Measurements from ENCODE around the gene DTD1. TPM values are rescaled to one million over a fixed set of nuclear protein-coding genes. Genes with fewer than 3 reads are reported as not detected.

The DTD1 gene
- total RNA-seq, 1 experiment from 2014 or later, result 102 TPM

DNA sequence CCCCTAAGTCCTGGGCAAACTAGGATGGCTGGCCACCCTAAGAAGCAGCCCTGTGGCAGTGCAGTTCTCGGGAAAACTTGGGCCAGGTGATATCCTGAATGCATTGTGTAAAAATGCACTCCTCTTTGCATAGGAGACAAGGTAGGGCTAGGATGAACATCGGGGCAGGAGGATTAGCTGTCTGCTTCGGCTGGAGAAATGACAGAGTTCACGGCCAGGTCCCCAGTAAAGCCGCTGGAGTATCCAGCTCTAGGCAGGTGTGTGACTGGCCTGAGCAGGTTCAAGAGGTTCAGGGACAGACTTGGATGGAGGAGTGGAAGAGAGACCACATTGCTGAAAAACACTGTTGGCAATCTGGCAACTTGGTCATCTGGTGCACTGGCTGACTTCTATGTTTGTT is 26.4 kb downstream of the DTD1 start:
- no peak for DNase-seq (ENCODE audit: extremely low read depth, low read depth)

DNA sequence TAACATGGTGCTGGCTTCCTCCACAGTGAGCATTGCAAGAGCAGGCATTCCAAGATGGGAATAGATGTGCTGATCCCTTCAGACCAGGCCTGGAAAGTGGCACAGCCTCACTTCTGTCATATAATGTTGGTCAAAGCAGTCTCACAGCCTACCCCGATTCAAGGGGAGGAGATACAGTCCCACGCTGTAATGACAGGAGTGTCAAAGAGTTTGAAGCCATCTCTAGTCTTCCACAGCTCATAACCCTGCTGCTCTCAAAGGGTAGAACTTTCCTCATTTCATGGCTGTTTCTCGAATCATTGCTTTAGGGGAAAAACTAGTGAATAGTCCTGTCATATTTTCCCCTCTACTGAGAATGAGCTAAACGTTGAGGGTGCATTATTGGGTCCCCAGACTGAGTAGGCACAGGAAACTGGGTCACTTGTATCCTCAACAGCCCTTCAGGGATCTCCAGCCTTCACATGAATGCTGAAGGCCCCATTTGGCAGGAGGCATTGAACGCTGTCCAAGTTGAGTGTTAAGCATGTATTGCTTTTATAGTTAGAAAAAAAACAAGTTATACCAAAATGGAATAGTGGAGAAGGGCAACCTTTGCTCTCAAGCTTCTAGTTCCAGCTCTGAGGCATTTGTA is 27.3 kb downstream of the DTD1 start:
- DNase-seq (ENCODE audit: extremely low read depth, low read depth), result no peak

DNA sequence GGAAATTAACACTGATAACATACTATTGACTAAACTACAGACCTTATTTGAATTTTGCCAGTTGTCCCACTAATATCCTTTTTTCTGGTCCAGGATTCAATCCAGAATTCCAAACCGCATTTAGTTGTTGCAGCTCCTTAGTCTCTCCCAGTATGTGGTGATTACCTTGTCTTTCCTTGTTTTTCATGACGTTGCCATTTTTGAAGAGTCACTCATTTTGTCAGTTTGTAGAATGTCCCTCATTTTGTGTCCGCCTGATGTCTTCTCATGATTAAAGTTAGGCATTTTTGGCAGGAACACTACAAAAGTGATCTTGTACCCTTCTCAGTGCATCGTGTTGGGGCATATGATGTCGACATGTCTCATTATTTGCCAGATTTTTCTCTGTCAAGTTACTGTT is 33.1 kb downstream of the DTD1 start:
- DNase-seq (ENCODE audit: extremely low read depth, low read depth), result no peak

DNA sequence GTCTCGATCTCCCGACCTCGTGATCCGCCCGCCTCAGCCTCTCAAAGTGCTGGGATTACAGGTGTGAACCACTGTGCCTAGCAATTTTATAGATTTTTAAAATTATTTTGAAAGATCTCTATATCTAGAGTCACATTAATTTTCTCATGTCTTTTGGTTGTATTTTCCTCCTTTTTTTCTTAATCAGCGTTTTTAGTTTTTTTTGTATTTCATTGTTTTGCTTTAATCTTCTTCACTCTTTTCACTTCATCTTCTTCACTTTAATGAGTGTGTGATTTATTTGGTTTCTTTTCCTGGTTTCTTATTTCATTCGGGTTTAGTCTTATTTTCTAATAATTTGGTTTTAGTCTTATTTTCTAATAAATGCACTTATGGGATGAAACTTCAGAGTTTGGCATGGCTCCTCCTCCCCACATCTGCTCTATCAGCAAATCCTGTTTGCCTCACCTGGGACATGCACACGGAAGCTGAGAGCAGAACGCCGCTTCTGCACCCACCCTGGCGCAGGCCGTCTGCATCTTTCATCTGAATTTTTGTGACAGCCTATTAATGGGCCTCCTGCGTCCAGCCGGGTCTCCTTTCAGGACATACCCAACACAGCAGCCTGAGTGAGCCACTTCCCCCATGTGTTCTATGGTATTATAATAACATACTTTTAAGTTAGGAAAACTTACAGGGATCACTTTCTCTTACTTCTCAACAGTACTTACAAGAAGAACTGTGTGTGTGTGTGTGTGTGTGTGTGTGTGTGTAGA is 35.5 kb downstream of the DTD1 start:
- DNase-seq (ENCODE audit: extremely low read depth, low read depth), result no peak

DNA sequence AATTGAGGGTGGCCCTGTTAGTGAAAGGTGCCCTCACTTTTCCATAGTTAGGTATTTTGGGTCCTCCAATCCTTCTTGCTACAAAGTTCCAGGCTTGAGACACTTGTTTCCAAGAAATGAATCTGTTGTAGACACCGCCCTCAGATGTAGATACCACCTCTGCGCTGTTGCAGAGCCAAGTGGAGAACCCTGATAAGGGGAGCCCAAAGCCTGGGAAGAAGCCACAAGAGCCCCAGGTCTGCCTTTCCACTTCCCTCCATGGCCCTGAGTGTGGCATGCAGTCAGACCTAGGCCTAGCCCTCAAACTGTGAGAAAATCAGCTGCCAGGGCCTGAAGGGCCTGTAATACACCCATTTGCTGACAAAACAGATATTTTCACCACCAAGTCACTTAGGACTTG is 37.1 kb downstream of the DTD1 start:
- no peak for DNase-seq (ENCODE audit: extremely low read depth, low read depth)

DNA sequence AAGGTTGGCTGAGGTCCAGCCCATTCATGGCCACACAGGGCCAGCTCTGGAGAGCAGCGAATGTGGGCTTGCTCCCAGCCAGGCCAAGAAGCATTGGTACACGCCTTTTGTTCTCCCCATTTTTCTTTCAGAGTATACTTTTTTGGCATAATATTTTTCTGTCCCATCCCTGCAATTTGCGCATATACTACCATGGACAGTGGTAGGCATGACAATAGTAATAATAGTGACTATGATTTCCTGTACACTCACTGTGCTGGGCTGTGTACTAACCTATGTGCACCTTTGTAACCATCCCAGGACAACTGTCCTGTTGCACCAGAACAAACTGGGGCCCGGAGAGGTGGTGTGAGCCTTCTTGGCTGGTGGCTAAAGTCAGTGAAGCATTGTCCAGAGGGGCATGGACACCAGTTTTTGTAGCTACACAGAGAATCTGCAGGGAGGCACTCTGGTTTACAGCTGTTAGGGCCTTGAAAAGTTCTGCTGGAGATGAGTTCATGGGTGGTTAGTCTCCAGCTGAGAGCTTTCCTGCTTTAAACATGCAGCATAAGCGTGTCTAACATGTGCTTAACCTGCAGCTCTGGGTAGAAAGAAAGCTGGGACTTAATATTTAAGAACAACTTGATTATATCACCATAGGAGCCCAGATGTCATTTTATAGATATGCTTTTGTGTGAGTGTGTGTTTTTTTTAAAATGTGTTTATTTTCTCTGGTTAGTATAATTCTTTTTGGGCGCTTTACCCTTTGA is 38.2 kb downstream of the DTD1 start:
- no peak for DNase-seq (ENCODE audit: extremely low read depth, low read depth)

DNA sequence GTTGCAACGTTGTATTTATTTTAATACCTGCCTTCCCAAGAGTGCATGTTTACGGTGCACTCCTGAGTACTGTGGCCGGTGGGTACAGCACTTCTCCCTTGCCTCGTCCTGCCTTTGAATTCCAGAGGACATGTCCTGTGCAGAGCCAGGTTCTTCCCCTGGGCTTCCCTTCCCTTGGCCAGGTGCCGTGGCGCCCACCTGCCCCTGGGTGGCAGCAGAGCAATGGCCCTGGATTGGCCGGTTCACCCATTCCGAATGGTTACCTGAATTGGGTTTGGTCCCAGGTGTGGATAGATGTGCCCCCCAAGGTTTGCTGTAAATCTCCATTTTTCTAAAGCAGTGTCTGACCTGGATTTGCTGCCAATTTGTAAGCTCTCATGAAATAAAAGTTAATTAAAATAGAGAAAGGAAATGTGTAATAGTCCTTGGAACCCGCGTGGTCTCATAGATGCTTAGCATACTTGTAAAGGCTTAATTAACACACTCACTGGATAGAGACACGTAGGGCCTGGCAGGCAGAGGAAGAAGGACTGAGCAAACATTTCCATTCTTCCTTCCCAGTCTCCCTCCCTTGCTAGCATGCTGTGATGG is 40.6 kb downstream of the DTD1 start:
- DNase-seq (ENCODE audit: extremely low read depth, low read depth), result peak; percentile 7

DNA sequence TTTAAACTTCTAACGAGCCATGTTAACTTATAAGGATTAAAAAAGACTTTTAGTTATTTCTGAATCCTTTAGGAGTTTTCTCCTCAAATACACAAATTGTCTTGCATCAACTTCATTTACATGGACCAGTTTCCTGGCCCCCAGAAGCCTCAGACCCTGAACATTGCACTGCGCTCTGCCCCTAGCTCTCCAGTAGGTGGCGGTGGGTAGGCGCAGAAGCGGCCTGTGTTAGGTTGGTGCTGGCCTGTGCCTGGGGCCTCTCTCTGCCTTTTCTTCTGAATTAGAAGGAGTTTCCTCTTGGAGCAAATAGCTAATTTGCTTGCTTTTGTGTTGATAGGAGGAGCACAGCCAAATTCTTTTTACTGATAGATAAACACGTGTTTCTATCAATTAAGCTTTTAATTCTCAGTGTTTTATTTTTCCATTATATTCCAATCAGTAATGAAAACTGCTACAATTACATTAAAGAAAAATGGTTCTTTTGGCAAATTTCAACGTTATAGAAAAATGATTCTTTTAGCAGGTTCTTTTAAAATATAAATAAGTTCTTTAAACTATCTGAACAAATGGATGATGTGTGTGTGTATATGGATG is 44.4 kb downstream of the DTD1 start:
- peak; percentile 46 for DNase-seq (ENCODE audit: extremely low read depth, low read depth)

DNA sequence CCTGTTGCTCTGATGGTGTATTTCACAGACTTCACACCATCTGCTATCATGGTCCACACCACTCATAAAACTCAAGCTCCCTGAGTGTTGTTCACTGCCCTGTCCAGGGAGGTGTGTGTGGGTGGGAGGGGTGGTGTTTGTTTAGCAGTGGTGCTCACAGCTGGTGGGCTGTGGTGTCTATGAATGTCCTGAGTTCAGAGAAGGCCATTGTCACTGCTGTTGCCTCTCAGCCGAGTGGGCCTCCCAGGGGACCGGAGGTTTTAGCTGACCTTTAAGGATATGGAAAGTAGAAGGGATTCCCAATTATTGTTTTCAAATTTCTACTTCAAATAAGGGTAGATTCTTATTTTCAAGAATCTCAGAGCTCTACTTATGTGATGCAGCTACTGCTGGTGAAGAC is 45.6 kb downstream of the DTD1 start:
- DNase-seq (ENCODE audit: extremely low read depth, low read depth), result no peak

DNA sequence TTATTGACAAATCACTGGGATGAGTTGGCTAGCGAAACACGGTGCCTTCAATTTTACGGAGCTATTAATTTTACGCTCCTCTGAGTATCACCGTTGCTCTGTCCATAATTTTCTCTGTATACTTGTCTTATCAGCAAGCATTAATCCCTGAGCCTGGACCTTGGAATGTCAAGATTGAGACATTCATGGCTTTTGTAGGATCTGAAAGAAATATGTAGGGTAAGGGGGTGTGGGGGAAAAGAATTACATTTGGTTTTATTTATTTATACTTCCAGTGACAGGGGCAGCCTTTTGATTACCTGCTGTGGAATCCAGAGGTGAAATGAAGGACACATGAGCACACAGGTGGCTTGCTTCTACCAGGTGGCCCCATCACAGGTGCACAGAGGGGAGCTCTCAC is 46.6 kb downstream of the DTD1 start:
- DNase-seq (ENCODE audit: extremely low read depth, low read depth), result no peak

DNA sequence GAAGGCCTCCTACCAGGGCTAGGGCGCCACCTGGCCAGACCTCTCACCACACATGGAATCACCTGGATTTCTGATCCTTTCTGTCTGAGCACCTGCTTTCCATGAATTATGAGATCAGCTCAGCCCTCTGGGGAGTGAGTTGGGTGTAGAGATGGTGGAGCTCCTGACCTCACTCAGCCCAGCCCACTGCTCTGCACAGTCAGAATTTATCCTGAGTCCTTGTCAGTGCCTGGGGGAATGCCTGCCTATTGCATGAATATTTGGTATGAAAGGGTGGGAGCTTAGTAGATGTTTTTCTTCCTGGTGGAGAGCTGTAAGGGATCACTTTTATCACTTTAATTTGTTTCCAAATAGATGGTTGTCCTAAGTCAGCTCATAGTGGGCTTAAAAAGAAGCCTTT is 47.5 kb downstream of the DTD1 start:
- DNase-seq (ENCODE audit: extremely low read depth, low read depth), result no peak

DNA sequence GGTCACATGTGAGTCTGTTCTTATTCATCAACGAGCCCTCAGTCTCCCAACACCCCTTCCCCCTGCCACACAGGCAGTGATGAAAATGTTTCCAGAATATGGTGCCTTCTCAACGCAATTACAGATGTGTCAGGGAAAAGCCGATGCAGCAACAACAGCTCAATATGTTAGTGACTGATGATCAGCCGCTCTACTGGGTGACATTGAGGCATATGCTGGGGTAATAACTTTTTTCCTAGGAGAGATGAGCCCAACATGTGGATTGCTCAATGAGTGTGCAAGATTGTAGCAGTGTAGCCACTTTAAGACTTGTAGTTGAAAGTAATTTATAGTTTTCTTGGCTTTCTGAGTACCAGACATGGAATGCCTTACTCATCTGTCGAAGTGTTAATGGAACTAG is 49.4 kb downstream of the DTD1 start:
- DNase-seq (ENCODE audit: extremely low read depth, low read depth), result no peak

DNA sequence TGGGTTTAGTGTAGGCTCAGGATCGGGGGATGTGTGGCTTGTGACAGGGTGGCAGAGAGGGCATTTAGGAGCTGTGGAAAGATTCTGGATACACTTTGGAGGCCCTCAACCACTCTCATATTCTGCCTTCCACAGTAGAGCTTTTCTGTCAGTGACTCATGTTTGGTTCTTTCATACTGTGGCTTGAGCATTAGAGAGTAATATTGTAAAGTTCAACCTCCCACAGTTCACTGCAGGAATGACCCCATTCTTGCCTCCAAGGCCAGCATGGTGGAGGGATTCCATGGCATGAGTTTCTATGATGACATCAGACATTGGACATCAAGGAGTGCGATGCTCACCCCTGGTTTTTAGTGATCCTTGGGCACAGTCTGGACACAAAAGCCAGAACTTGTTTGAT is 50.9 kb downstream of the DTD1 start:
- no peak for DNase-seq (ENCODE audit: extremely low read depth, low read depth)

DNA sequence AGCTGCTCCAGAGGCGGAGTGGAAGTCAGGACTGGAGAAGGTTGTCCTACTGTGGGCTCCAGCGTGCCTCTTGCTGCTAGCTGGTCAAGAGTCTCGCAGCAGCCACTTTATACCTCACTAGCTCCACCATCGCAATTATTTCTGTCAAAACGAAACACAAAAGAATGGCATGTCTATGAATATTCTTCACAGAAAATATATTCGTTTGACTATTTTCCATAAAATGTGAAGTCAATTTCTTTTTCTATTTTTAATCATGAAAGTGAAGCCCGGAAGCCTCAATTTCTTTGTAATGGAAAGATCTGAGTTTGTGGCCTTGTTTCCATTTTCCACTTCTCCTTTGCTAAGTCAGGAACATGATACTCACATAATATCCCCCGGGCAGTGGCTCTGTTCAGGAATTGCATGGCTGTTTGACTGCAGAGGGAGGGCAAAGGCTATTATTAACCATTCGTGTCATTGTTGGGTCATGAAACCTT is 51.7 kb downstream of the DTD1 start:
- no peak for DNase-seq (ENCODE audit: extremely low read depth, low read depth)

DNA sequence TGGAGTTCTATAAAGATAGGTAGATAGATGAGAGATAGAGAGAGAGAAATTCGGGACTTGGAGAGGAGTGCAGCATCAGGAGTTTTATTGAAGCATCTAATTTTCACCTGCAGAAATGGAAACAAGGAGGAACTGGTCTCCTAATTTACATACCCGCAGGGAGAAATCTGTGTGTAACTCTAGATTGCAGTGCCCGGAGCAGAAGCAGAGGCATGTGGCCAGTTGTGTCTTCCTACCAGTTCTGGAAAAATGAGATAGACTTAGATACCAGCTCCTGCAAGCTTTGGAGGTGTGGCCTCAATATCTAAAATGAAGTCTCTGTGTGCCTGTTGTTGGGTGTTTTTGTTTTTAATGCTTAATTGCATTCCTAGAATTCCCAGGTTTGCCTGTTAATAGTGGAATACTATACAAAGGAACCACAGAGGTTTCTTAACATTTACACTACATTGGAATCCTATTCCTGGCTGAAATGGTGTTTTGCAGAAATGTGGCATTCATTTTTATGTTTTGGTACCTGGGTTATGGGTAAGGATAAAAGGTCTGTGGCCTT is 57.4 kb downstream of the DTD1 start:
- no peak for DNase-seq (ENCODE audit: extremely low read depth, low read depth)

DNA sequence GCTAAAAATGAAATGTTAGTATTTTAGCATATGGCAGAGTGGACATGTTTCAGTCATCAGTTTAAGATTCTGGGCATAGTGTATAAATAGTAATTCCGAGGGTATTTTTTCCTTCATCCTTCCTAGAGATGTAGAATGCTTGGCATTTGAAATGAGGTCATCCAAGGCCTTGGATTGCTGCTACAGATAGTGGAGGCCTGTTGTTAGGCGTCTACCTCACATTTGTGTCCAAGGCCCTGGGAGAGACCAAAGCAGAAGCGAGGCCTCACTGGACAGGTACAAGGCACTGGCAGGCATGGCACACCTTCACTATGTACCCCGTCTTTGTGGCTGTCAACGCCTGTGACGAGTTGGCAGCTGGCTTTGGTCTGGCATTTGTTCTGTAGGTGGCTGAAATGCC is 58.0 kb downstream of the DTD1 start:
- no peak for DNase-seq (ENCODE audit: extremely low read depth, low read depth)

DNA sequence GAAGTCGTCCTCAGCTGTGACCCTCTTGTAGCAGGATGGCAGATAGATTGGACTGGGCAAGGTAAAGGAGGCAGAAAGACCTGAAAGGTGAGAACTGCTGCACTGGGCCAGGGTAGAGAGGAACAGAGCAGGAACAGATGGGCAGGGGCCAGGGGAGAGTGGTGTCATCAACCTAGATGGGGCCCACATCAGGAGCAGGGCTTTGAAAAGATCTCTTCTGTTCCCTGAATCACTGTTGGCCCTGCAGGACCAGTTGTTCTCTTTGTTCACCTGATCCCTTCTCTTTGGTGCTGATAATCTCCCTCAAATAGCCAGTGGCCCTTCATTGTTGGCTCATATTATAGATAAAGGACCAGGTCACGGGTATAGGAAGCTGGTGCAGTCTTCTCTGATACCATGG is 59.9 kb downstream of the DTD1 start:
- DNase-seq (ENCODE audit: extremely low read depth, low read depth), result no peak

DNA sequence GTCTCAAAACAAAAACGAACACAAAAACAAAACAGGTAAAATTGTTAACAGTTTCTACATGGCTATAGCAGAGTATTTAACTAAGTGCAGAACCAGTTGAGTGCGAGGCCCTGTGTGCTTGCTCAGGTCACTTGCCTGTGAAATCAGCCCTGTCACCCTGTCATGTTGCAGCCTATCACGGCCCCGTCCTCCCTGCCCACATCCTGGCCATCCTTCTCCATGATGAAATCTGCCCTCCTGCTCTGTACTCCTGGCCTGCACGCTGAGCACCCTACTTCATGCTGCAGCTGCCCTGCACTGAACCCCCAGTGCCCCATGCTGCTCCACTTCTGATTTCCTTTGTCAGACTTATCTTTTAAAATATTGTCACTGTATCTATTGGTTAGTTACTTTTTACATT is 62.4 kb downstream of the DTD1 start:
- DNase-seq (ENCODE audit: extremely low read depth, low read depth), result no peak

DNA sequence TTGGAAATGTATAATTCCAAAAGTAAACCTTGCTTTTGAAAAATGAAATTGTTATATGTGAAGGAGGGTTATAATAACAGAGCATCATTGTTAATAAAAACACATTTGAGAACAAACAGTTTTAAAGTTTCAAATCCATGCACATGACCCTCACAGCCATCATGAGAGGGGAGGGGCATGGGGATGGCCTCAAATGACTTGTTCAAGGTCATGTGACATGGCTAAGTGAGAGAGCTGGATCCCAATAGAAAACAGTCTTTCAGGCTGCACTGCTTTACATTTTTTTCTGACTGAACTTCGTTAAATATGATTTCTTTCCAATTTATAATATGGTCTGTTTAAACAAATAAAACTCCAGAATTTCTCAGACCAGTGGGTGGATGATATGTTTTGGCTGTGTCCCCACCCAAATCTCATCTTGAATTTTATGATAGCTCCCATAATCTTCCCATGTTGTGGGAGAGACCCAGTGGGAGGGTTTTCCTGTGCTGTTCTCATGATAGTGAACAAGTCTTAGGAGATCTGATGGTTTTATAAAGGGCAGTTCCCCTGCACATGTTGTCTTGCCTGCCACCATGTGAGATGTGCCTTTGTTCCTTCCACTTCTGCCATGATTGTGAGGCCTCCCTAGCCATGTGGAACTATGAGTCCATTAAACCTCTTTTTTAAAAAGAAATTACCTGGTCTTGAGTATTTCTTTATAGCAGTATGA is 66.0 kb downstream of the DTD1 start:
- no peak for DNase-seq (ENCODE audit: extremely low read depth, low read depth)

DNA sequence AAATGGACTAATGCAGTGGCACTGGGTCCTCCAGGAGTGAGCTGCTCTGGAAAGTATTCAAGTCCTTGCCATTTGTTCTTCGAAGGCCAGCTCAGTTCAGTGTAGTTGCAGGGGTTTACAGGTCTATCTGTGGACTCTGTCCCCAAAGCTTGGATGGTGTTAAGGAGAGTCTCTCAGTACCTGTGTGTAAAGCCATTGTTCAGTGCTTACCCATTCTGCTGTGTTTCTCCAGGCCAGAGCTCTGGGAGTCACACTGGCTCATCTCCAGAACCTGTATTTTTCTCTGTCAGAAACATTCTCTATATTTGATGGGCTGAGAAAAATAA is 66.6 kb downstream of the DTD1 start:
- DNase-seq (ENCODE audit: extremely low read depth, low read depth), result no peak

Measured in NCI-H460 (cell line).